Testis (tissue), 3 donors: ENCODE results near the gene HSPA8. TPM values are rescaled to one million over a fixed set of nuclear protein-coding genes. Genes with fewer than 3 reads are reported as not detected.

Experiments
- DNase-seq: peaks from one replicate; pipeline ENCODE4 v3.0.0-alpha.2; 2019
- H3K27ac ChIP-seq, 2 donors: fragments of 200-600 bp; sonication (generic); one replicate each; pipeline ENCODE4 v1.5.1; 2019
- H3K27me3 ChIP-seq: fragments of 200-600 bp; sonication (generic); one replicate; pipeline ENCODE4 v1.5.1; 2019
- H3K36me3 ChIP-seq: fragments of 200-600 bp; sonication (generic); one replicate; pipeline ENCODE4 v1.5.1; 2017; ENCODE audit warnings: low read depth; ENCODE audit errors: missing control alignments
- H3K4me1 ChIP-seq: fragments of 200-600 bp; sonication (generic); one replicate; pipeline ENCODE4 v1.5.1; 2019
- H3K4me3 ChIP-seq, 2 donors: fragments of 200-600 bp; sonication (generic); one replicate each; pipeline ENCODE4 v1.5.1; 2017 to 2019
- H3K9me3 ChIP-seq: fragments of 200-600 bp; sonication (generic); one replicate; pipeline ENCODE4 v1.5.1; 2017
- POLR2A ChIP-seq: fragments of 450-650 bp; IDR thresholded peaks from one replicate; pipeline ENCODE4 v1.6.1; 2017; ENCODE audit warnings: antibody characterized with exemption, mild to moderate bottlenecking, moderate library complexity
- WGBS, 2 donors: methylation state at CpG; one replicate each; pipeline ENCODE4 v1.1.5; 2018; 5-methylcytosine and 5-hydroxymethylcytosine counted together
- intact Hi-C: fragments of 100-400 bp; cut with DNase I; formaldehyde crosslinking; loops from one replicate; pipeline ENCODE4 v1.15.1; 2023; ENCODE audit warnings: low total_unique reads
- polyA plus RNA-seq: library from polyadenylated mRNA; stranded (reverse); fragments of 350-450 nt; fragmentation: Illumina TruSeq; extraction: RNeasy Lipid Tissue Mini Kit (QIAGEN cat#74804); gene quantifications from one replicate; pipeline ENCODE4 v1.2.3, GENCODE V29; 2014; ENCODE audit warnings: low read depth, low replicate concordance; ENCODE audit not compliant: insufficient read depth
- total RNA-seq, 2 donors: library from RNA; depleted of rRNA; stranded (reverse); fragments of >200 nt; gene quantifications; one replicate each; pipeline ENCODE4 v1.2.3, GENCODE V29; 2016
- TF ChIP-seq, protein P1 (sequence below), 3 experiments: fragments of 450-650 bp in 2 of 3; fragments of 200-600 bp in 1 of 3; sonication (generic) in 1 of 3; IDR thresholded peaks; one replicate each; pipeline ENCODE4 v1.5.1; 2016 to 2019; ENCODE audit warnings: antibody characterized with exemption in 3 of 3, mild to moderate bottlenecking in 2 of 3, moderate library complexity in 1 of 3

The HSPA8 gene
- total and polyA plus RNA-seq, 3 donors from 2014 or later = 863 to 1,106 (median 1,081) TPM

DNA sequence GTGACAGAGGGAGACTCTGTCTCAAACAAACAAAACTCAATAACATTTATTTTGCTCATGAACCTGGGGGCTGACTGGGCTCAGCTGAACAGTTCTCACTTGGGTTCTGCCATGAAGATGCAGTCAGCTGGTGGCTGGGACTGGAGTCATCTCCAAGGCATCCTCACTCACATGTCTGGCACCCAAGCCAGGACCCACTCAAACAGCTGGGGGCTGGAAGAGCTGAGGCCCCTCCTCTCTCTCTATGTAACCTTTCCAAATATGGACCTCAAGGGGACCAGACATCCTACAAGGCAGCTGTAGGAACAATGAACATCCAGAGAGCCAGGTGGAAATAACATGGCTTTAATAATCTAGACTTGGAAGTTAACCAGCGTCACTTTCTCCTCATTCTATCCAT lies 16.8 kb downstream of the HSPA8 start:
- Histone ChIP-seq H3K4me3 (no peak overlapping the region), H3K9me3 (no peaks in the 10 kb centered on the region), H3K27ac (no peak overlapping the region), H3K36me3 (no peaks in the 10 kb centered on the region), H3K27me3 (no peaks in the 10 kb centered on the region), H3K4me1 (peaks cover 5% of the 10 kb centered on the region)
- WGBS, 2 donors = 90 to 100% methylated on average over 1 of the region's 1 CpG
- TF ChIP-seq, protein P1, sequence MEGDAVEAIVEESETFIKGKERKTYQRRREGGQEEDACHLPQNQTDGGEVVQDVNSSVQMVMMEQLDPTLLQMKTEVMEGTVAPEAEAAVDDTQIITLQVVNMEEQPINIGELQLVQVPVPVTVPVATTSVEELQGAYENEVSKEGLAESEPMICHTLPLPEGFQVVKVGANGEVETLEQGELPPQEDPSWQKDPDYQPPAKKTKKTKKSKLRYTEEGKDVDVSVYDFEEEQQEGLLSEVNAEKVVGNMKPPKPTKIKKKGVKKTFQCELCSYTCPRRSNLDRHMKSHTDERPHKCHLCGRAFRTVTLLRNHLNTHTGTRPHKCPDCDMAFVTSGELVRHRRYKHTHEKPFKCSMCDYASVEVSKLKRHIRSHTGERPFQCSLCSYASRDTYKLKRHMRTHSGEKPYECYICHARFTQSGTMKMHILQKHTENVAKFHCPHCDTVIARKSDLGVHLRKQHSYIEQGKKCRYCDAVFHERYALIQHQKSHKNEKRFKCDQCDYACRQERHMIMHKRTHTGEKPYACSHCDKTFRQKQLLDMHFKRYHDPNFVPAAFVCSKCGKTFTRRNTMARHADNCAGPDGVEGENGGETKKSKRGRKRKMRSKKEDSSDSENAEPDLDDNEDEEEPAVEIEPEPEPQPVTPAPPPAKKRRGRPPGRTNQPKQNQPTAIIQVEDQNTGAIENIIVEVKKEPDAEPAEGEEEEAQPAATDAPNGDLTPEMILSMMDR (IDR thresholded peaks at IDR 0.05) = no peak
- no peak for TF ChIP-seq POLR2A
- intact Hi-C loops = no loop called here
- DNase-seq = no peak

DNA sequence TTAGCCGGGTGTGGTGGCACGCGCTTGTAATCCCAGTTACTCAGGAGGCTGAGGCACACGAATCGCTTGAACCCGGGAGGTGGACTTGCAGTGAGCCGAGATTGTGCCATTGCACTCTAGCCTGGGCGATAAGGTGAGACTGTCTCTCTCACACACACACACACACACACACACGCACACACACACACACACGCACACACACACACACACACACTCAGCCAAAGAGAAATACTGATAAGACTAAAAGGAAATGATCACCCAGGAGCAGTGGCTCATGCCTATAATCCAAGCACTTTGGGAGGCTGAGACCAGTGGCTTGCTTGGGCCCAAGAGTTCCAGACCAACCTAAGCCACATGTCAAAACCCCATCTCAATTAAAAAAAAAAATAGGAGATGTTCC lies 20.8 kb downstream of the HSPA8 start:
- no peak for DNase-seq
- TF ChIP-seq POLR2A = no peak
- TF ChIP-seq, protein P1 (IDR thresholded peaks at IDR 0.05) = no peak
- WGBS, 2 donors = 92 to 94% methylated on average over 2 to 10 of the region's 10 CpGs
- Histone ChIP-seq H3K4me1 (no peaks in the 10 kb centered on the region), H3K27ac (no peak overlapping the region), H3K4me3 (no peak overlapping the region), H3K27me3 (no peaks in the 10 kb centered on the region), H3K9me3 (no peaks in the 10 kb centered on the region), H3K36me3 (no peaks in the 10 kb centered on the region)
- intact Hi-C loops = no loop called here

DNA sequence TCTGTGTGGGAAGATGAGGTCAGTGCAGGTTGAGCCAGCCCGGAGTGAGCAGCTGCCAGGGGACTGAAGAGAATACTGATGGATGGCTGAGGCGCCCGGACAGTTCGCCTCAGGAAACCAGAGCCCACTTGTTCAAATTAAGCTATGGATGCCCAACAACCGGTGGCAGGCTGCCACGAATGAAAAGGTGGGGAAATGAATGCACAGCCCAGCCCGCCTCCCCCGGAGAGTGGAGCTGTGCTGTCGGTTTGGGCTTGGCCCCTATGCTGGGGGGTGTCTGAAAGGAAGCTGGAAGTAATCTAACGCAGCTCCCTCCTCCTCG lies 21.9 kb downstream of the HSPA8 start:
- no peaks in the 10 kb centered on the region for H3K9me3 ChIP-seq
- intact Hi-C loops = no loop called here
- no peaks in the 10 kb centered on the region for H3K36me3 ChIP-seq
- no peaks in the 10 kb centered on the region for H3K4me1 ChIP-seq
- no peak for TF ChIP-seq POLR2A
- TF ChIP-seq, protein P1 (IDR thresholded peaks at IDR 0.05) = no peak
- WGBS, 2 donors = 45 to 55% methylated on average over 6 to 11 of the region's 11 CpGs
- no peak overlapping the region for H3K27ac ChIP-seq
- no peak overlapping the region for H3K4me3 ChIP-seq
- DNase-seq = no peak
- H3K27me3 ChIP-seq = no peaks in the 10 kb centered on the region

DNA sequence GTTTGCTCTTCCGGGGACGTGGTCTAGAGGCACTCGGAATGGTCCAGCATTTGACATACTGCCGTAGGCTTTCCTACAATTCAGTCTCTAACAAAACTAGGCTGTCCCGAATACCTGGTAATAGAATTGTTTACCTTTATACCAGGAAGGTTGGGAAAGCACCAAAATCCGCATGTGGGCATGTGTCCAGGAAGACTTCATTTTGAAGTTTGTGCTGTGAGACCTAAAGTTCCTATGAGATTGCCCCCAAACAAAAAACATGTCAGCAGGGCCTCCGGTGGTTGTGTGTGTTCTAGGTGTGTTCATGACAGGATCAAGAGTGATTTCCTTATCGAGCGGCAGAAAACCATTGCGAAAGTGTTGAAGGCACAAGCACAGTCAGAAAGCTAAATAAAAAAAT lies 26.1 kb downstream of the HSPA8 start:
- H3K27me3 ChIP-seq = no peaks in the 10 kb centered on the region
- H3K4me3 ChIP-seq = no peak overlapping the region
- TF ChIP-seq POLR2A = no peak
- TF ChIP-seq, protein P1 (IDR thresholded peaks at IDR 0.05) = no peak
- WGBS, 2 donors = 93 to 95% methylated on average over 10 of the region's 10 CpGs
- DNase-seq = no peak
- intact Hi-C loops = no loop called here
- no peaks in the 10 kb centered on the region for H3K9me3 ChIP-seq
- H3K27ac ChIP-seq = no peak overlapping the region
- H3K4me1 ChIP-seq = no peaks in the 10 kb centered on the region
- no peaks in the 10 kb centered on the region for H3K36me3 ChIP-seq

DNA sequence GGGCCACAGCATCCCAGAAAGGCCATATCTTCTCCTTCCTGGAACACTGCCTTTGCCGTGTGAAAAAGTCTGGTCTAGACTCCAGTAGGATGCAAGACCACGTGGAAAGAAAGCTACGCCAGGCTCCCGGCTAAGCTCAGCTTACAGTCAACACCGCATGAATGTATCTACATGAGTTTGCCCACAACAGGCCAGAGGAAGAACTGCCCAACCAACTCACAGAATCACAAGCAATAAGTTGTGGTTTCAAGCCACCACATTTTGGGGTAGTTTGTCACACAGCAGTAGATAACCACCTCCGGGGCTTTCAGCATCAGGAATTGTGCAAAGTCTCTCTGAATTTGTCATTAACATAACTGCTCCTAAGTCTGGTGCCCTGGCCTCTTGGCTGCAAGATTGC lies 27.3 kb downstream of the HSPA8 start:
- Histone ChIP-seq H3K4me1 (no peaks in the 10 kb centered on the region), H3K36me3 (no peaks in the 10 kb centered on the region), H3K4me3 (no peak overlapping the region), H3K27me3 (no peaks in the 10 kb centered on the region), H3K9me3 (no peaks in the 10 kb centered on the region), H3K27ac (no peak overlapping the region)
- WGBS, 2 donors = 87 to 88% methylated on average over 6 of the region's 6 CpGs
- intact Hi-C loops = no loop called here
- no peak for DNase-seq
- TF ChIP-seq, protein P1 (IDR thresholded peaks at IDR 0.05) = no peak
- TF ChIP-seq POLR2A = no peak
